ENCODE data around the gene ZNF791. TPM values are rescaled to one million over a fixed set of nuclear protein-coding genes. Genes with fewer than 3 reads are reported as not detected.

Gene ZNF791
- total and polyA plus RNA-seq, 2 donors (not counting 1 experiment from before 2014, with no cell fraction given) = 11.4 to 12.2 TPM

GRCh38 chr19:12660980-12661379 is 50.3 kb downstream of the ZNF791 start:
- H3K79me2 ChIP-seq (ENCODE audit: control insufficient read depth, insufficient read depth, low read length) = no peaks in the 10 kb centered on the region
- H3K9me3 ChIP-seq (ENCODE audit: control insufficient read depth, insufficient read depth, low read depth, low read length) = no peaks in the 10 kb centered on the region
- no peak for DNase-seq (ENCODE audit: low read depth in 2 of 2)
- peaks cover 14% of the 10 kb centered on the region for H3K36me3 ChIP-seq (ENCODE audit: control insufficient read depth, insufficient read depth, low read length)
- peaks cover 3% of the 10 kb centered on the region for H3K4me1 ChIP-seq (ENCODE audit: control insufficient read depth, extremely low read depth, insufficient read depth, low read length)
- no peak overlapping the region for H3K4me3 ChIP-seq (replicated peaks in 1 of 4; ENCODE audit: control extremely low read depth in 1 of 4, insufficient read depth in 1 of 4, low read depth in 3 of 4, low read length in 4 of 4)
- H3K4me2 ChIP-seq (ENCODE audit: extremely low read depth, insufficient read depth, low read length) = no peak overlapping the region
- no peak for TF ChIP-seq CTCF (conservative IDR thresholded peaks at IDR 0.05 in 1 of 2, IDR thresholded peaks at IDR 0.05 in 1 of 2; ENCODE audit: low read depth in 1 of 2, low read length in 2 of 2)
- no peak for TF ChIP-seq EZH2 (IDR thresholded peaks at IDR 0.05; ENCODE audit: low read length, missing control alignments)
- no peak overlapping the region for H2AFZ ChIP-seq (ENCODE audit: low read length)
- no peak overlapping the region for H3K9ac ChIP-seq (ENCODE audit: insufficient read depth, low read length)
- no peaks in the 10 kb centered on the region for H4K20me1 ChIP-seq (ENCODE audit: control insufficient read depth, extremely low read depth, insufficient read depth, low read length)
- no peak overlapping the region for H3K27ac ChIP-seq (ENCODE audit: insufficient read depth, low read length)
- H3K27me3 ChIP-seq (ENCODE audit: control insufficient read depth, insufficient read depth, low read length) = no peaks in the 10 kb centered on the region

- Histone ChIP-seq H3K9ac (ENCODE audit: insufficient read depth, low read length) (no peak overlapping the region), H3K4me3 (replicated peaks in 1 of 4; ENCODE audit: control extremely low read depth in 1 of 4, insufficient read depth in 1 of 4, low read depth in 3 of 4, low read length in 4 of 4) (no peak overlapping the region), H3K79me2 (ENCODE audit: control insufficient read depth, insufficient read depth, low read length) (peaks cover 19% of the 10 kb centered on the region), H3K27ac (ENCODE audit: insufficient read depth, low read length) (no peak overlapping the region), H3K4me2 (ENCODE audit: extremely low read depth, insufficient read depth, low read length) (no peak overlapping the region), H3K36me3 (ENCODE audit: control insufficient read depth, insufficient read depth, low read length) (peaks cover 5% of the 10 kb centered on the region), H4K20me1 (ENCODE audit: control insufficient read depth, extremely low read depth, insufficient read depth, low read length) (no peaks in the 10 kb centered on the region), H3K9me3 (ENCODE audit: control insufficient read depth, insufficient read depth, low read depth, low read length) (no peaks in the 10 kb centered on the region), H2AFZ (ENCODE audit: low read length) (no peak overlapping the region), H3K27me3 (ENCODE audit: control insufficient read depth, insufficient read depth, low read length) (no peaks in the 10 kb centered on the region), H3K4me1 (ENCODE audit: control insufficient read depth, extremely low read depth, insufficient read depth, low read length) (peaks cover 9% of the 10 kb centered on the region)
- no peak for TF ChIP-seq CTCF (conservative IDR thresholded peaks at IDR 0.05 in 1 of 2, IDR thresholded peaks at IDR 0.05 in 1 of 2; ENCODE audit: low read depth in 1 of 2, low read length in 2 of 2)
- no peak for TF ChIP-seq EZH2 (IDR thresholded peaks at IDR 0.05; ENCODE audit: low read length, missing control alignments)
- no peak for DNase-seq (ENCODE audit: low read depth in 2 of 2)
Observed at GRCh38 chr19:12664406-12665280, 53.9 kb downstream of the ZNF791 start.

- TF ChIP-seq CTCF (conservative IDR thresholded peaks at IDR 0.05 in 1 of 2, IDR thresholded peaks at IDR 0.05 in 1 of 2; ENCODE audit: low read depth in 1 of 2, low read length in 2 of 2) (no peak), EZH2 (IDR thresholded peaks at IDR 0.05; ENCODE audit: low read length, missing control alignments) (no peak)
- Histone ChIP-seq H3K4me3 (replicated peaks in 1 of 4; ENCODE audit: control extremely low read depth in 1 of 4, insufficient read depth in 1 of 4, low read depth in 3 of 4, low read length in 4 of 4) (no peak overlapping the region), H3K27me3 (ENCODE audit: control insufficient read depth, insufficient read depth, low read length) (no peaks in the 10 kb centered on the region), H3K9ac (ENCODE audit: insufficient read depth, low read length) (no peak overlapping the region), H3K4me1 (ENCODE audit: control insufficient read depth, extremely low read depth, insufficient read depth, low read length) (peaks cover 9% of the 10 kb centered on the region), H3K27ac (ENCODE audit: insufficient read depth, low read length) (no peak overlapping the region), H4K20me1 (ENCODE audit: control insufficient read depth, extremely low read depth, insufficient read depth, low read length) (no peaks in the 10 kb centered on the region), H3K4me2 (ENCODE audit: extremely low read depth, insufficient read depth, low read length) (no peak overlapping the region), H3K79me2 (ENCODE audit: control insufficient read depth, insufficient read depth, low read length) (peaks cover 23% of the 10 kb centered on the region), H2AFZ (ENCODE audit: low read length) (no peak overlapping the region), H3K9me3 (ENCODE audit: control insufficient read depth, insufficient read depth, low read depth, low read length) (no peaks in the 10 kb centered on the region), H3K36me3 (ENCODE audit: control insufficient read depth, insufficient read depth, low read length) (peaks cover 5% of the 10 kb centered on the region)
- DNase-seq (ENCODE audit: low read depth in 2 of 2) = no peak
Observed at GRCh38 chr19:12665281-12665573, 54.5 kb downstream of the ZNF791 start.
